ENCODE data around the gene ELMOD3.
"Not testable (repeated sequence)": the region's sequence is repeated elsewhere in the genome, so short reads cannot be mapped to it uniquely, and the experiment has no call there.

Gene ELMOD3

GRCh38 chr2:85427300-85427835 is 72.8 kb downstream of the ELMOD3 start:
- no peak for DNase-seq (ENCODE audit: low spot score)

- DNase-seq (ENCODE audit: low spot score) = no peak
Measured at GRCh38 chr2:85428343-85428881, 73.8 kb downstream of the ELMOD3 start.

GRCh38 chr2:85429213-85429923 is 74.8 kb downstream of the ELMOD3 start:
- DNase-seq (ENCODE audit: low spot score) = no peak

GRCh38 chr2:85429924-85430289 is 75.3 kb downstream of the ELMOD3 start:
- no peak for DNase-seq (ENCODE audit: low spot score)

- no peak for DNase-seq (ENCODE audit: low spot score)
Measured at GRCh38 chr2:85430752-85431569, 76.4 kb downstream of the ELMOD3 start.

- no peak for DNase-seq (ENCODE audit: low spot score)
Measured at GRCh38 chr2:85431570-85432205, 77.1 kb downstream of the ELMOD3 start.

- DNase-seq (ENCODE audit: low spot score) = no peak
Measured at GRCh38 chr2:85433511-85434089, 79.0 kb downstream of the ELMOD3 start.

- DNase-seq (ENCODE audit: low spot score) = no peak
Measured at GRCh38 chr2:85434696-85435095, 80.1 kb downstream of the ELMOD3 start.

GRCh38 chr2:85435220-85435958 is 80.8 kb downstream of the ELMOD3 start:
- DNase-seq (ENCODE audit: low spot score) = no peak

- DNase-seq (ENCODE audit: low spot score) = no peak
Measured at GRCh38 chr2:85435981-85436835, 81.6 kb downstream of the ELMOD3 start.

GRCh38 chr2:85436836-85437487 is 82.4 kb downstream of the ELMOD3 start:
- no peak for DNase-seq (ENCODE audit: low spot score)

- DNase-seq (ENCODE audit: low spot score) = no peak
Measured at GRCh38 chr2:85437488-85438200, 83.1 kb downstream of the ELMOD3 start.

- DNase-seq (ENCODE audit: low spot score) = no peak
Measured at GRCh38 chr2:85438201-85439024, 83.8 kb downstream of the ELMOD3 start.

GRCh38 chr2:85439025-85439472 is 84.5 kb downstream of the ELMOD3 start:
- no peak for DNase-seq (ENCODE audit: low spot score)

- not testable (repeated sequence) for DNase-seq (ENCODE audit: low spot score)
Measured at GRCh38 chr2:85439569-85439968, 85.0 kb downstream of the ELMOD3 start.

- DNase-seq (ENCODE audit: low spot score) = no peak
Measured at GRCh38 chr2:85439986-85440385, 85.4 kb downstream of the ELMOD3 start.

- DNase-seq (ENCODE audit: low spot score) = no peak
Measured at GRCh38 chr2:85440729-85441128, 86.2 kb downstream of the ELMOD3 start.

Measured in LoVo (cell line).